ENCODE data around the gene CSTF1.
A peak's percentile ranks its signal among the peaks of the same experiment; 100 is the strongest.

GRCh38 chr20:56343861-56344381, 48.5 kb upstream of the CSTF1 start:
- TF ChIP-seq POLR2AphosphoS5 (IDR thresholded peaks at IDR 0.05) = no peak
- TF ChIP-seq CTCF (IDR thresholded peaks at IDR 0.05 in 8 of 11, conservative IDR thresholded peaks at IDR 0.05 in 3 of 11) = peak in 7 of 11 experiments; percentile 13 to 56 (median 48)
